SK-N-MC (cell line): Measurements from ENCODE around the gene FUOM.

Experiments
- EZH2 ChIP-seq: fragments of 200-600 bp; sonication (generic); IDR thresholded peaks from one replicate; pipeline ENCODE4 v1.6.1; 2017; ENCODE audit warnings: antibody characterized with exemption
- POLR2AphosphoS5 ChIP-seq: IDR thresholded peaks from 2 replicates; pipeline ENCODE4 v1.6.1; 2012; ENCODE audit warnings: mild to moderate bottlenecking, low read depth, low read length, borderline replicate concordance

DNA sequence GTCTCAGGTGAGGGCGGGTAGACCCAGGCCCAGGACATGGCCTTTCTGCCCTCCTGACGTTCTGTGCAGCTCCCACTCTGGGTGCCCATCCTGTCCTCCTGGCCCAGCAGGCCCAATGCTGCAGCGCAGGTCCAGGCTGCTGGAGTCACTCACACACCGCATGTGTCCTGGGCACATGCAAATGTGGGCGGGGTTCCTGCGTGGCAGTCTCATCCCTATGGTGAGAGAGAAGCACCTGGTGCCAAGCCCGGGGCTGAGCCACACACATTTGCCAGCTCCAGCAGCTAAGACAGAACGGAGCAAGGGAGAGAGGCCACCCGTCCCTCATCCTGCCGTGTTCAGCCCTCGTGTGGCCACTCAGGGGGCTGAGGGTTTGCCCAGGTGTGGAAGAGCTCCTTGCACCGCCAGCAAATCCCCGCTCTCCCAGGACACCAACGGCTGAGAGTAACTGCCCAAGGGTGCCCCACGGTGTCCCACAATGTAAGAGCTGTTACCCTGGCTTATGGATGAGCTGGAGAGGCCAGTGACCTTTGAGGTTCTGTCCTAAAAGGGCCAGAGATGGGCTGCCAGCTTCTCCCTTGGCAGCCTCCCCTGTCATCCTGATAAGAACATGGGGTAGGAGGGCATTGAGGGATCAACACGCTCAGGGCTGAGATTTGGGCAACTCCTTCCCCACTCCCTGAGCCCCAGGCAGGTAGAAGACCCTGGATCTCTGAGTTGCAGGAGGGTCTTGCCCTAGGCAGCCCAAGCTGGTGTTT, 4.4 kb downstream of the FUOM start:
- TF ChIP-seq POLR2AphosphoS5 (no peak), EZH2 (no peak)
